Measurements from ENCODE around the gene EMC9.

GRCh38 chr14:24177041-24177825 is 35.8 kb upstream of the EMC9 start:
- TF ChIP-seq CTCF (IDR thresholded peaks at IDR 0.05; ENCODE audit: borderline replicate concordance, extremely low read depth, low read length, poor library complexity, severe bottlenecking) (no peak), EZH2 (IDR thresholded peaks at IDR 0.05; ENCODE audit: borderline replicate concordance, low read depth, low read length, severe bottlenecking) (no peak)

Measured in DND-41 (cell line).